Measurements from ENCODE around the gene POLR3C.
"Not testable (repeated sequence)": the region's sequence is repeated elsewhere in the genome, so short reads cannot be mapped to it uniquely, and the experiment has no call there.

- TF ChIP-seq, protein P1, sequence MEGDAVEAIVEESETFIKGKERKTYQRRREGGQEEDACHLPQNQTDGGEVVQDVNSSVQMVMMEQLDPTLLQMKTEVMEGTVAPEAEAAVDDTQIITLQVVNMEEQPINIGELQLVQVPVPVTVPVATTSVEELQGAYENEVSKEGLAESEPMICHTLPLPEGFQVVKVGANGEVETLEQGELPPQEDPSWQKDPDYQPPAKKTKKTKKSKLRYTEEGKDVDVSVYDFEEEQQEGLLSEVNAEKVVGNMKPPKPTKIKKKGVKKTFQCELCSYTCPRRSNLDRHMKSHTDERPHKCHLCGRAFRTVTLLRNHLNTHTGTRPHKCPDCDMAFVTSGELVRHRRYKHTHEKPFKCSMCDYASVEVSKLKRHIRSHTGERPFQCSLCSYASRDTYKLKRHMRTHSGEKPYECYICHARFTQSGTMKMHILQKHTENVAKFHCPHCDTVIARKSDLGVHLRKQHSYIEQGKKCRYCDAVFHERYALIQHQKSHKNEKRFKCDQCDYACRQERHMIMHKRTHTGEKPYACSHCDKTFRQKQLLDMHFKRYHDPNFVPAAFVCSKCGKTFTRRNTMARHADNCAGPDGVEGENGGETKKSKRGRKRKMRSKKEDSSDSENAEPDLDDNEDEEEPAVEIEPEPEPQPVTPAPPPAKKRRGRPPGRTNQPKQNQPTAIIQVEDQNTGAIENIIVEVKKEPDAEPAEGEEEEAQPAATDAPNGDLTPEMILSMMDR (IDR thresholded peaks at IDR 0.05): not testable (repeated sequence)
- not testable (repeated sequence) for TF ChIP-seq EZH2 (IDR thresholded peaks at IDR 0.05; ENCODE audit: borderline replicate concordance, insufficient read depth, low read depth, low read length, poor library complexity, severe bottlenecking)
Observed at GRCh38 chr1:145791860-145792259, 32.1 kb upstream of the POLR3C start.

Data from B cell (primary cell).